ENCODE data around the gene SART1.
A peak's percentile ranks its signal among the peaks of the same experiment; 100 is the strongest.
"Not testable (repeated sequence)": the region's sequence is repeated elsewhere in the genome, so short reads cannot be mapped to it uniquely, and the experiment has no call there.

SART1 gene

DNA sequence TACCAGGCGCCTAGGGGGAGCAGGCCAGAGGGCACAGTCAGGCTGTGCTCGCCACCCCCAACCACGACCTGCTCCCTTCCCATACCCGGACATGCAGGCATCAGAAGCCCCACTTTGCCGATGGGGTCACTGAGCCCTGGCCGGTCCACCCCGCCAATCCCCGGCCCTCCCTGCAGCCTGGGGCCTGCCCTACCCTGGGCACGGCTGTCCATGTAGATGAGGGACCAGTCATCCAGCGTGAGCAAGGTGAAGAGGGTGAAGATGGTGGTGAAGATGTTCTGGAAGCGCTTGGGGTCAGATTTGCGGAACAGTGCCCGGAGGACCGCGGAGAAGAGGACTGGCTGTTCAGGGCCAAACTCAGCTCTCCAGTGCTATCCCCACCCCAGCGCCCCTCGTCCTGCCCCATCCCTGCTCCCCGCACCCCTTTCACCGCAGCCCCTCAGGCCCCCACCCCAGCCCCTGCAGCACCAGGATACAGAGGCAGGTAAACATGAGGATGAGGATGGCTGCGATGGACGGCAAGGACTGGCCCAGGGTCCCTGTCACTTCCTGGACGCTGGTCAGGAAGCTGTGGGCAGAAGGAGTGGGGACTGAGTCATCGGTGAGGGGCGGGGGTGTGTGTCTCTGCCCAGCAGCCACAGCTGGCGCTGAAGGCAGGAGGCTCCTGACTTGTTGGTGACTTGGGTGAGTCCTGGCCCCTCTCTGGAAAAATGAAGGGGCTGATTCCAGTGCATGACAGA lies 59.3 kb downstream of the SART1 start:
- no peak for DNase-seq

DNA sequence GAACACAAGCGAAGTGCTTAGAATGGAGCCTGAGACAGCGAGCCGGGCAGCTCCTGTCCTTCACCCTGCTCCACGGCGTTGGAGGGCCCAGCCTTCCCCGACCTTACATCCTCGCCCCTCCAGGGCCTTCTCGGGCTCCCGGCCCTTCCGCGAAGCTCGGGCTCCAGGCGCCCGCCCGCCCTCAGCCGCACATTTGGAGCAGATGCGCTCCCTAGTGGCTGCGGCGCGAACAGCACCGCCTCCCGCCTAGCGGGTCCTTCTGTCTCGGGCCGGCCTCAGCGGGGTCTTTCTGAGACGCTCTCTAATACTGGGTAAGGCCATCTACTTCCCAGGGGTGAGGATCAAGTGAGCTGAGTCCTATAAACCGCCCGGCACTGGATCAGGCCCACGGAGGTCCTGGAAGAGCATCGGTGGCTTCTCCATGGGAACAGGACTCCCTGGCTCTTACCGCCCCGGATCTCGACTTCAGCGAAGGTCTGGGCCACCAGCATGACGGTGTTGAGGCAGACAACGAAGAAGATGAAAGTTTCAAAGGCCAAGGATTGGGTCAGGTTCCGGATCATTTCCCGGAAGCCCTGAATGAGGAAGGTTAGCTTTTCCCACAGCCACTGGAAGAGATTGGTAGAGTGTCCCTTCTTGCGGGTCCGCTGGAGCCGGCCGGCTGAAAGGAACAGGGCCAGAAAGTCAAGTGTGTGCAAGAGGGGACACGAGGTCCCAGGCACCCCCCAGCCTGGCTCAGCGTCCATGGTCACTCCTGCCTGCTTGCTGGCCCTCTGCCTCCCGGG lies 61.1 kb downstream of the SART1 start:
- DNase-seq: peak; percentile 64

DNA sequence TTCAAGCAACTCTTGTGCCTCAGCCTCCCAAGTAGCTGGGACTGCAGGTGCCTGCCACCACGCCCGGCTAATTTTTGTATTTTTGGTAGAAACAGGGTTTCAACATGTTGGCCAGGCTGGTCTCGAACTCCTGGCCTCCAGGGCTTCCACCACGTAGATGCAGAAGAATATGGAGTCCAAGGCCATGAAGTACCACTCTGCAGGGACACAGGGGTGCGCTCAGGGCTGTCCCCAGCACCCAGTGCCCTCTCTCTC lies 61.6 kb downstream of the SART1 start:
- not testable (repeated sequence) for DNase-seq

DNA sequence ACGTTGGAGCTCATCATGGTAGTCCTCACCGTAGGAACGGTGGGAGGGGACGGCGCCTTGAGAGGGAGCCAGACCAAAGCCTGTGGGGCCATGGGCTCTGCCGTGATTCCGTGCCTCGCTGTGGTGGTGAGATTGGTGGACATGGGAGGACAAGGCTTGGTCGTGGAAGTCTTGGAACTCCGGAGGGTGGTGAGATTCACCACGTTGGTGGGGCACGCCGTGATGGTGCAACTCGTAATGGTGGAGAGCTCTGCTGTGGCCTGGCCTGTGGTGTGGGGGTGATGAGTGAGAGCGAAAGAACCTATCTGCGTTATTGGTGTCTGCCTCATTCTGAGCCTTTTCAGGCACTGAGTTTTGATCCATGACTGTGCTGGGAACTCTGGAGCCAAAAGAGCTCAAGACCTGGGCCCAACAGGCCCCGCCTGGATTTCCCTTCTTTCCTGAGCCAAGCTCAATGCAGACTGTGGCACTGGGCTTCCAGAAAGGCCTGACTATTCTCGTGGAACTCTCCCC lies 64.5 kb downstream of the SART1 start, which contains the start of gene CATSPER1:
CATSPER1 (minus strand) TSS at position 463 of the 513 bp plus-strand sequence; CDS start at position 363, 100 bp downstream.
- no peak for DNase-seq

Measured in midbrain (tissue), 1 donor.